ENCODE data around the gene ATOH8. TPM values are rescaled to one million over a fixed set of nuclear protein-coding genes. Genes with fewer than 3 reads are reported as not detected.

The ATOH8 gene
- total and polyA plus RNA-seq, 2 donors from 2014 or later = 11.2 to 18.6 TPM

DNA sequence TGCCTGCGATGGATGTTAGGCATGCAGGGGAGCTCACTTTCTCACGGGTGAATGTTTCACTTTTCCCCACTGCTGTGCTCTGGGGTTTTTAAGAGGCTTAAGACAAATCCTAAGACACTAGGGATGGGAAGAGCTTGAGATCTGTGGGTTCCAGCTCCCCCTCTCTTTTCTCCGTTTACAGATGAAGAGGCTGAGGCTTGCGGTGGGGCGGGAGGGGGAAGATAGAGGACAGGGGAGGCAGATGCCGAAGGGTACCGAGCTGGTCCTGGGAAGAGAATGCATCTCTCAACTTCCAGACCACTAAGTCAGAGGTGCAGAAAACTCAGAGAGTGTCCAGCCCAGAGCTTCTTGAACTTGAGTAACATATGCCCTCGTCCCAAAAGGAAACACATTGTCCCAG lies 8.2 kb upstream of the ATOH8 start:
- intact Hi-C loops (cut with DNase I) = no loop called here
- Histone ChIP-seq H3K9me3 (ENCODE audit: control insufficient read depth in 2 of 3, insufficient read depth in 1 of 3, low read length in 3 of 3) (no peaks in the 10 kb centered on the region), H3K9ac (ENCODE audit: low read length in 3 of 3) (no peak overlapping the region), H3K36me3 (ENCODE audit: control insufficient read depth in 2 of 3, insufficient read depth in 3 of 3, low read length in 3 of 3) (no peaks in the 10 kb centered on the region), H3K4me3 (ENCODE audit: low read length in 3 of 3) (no peak overlapping the region), H3K27ac (ENCODE audit: low read depth in 2 of 2, low read length in 2 of 2) (peak overlapping the region in 1 of 2 donors; percentile 73), H3K4me1 (ENCODE audit: control insufficient read depth in 2 of 3, insufficient read depth in 2 of 3, low read depth in 1 of 3, low read length in 3 of 3) (peaks cover 11 to 49% (median 45%) of the 10 kb centered on the region in 3 donors), H3K27me3 (ENCODE audit: control insufficient read depth, insufficient read depth, low read length) (no peaks in the 10 kb centered on the region)
- FAIRE-seq (no peak), DNase-seq (no peak)
- TF ChIP-seq, protein P1, sequence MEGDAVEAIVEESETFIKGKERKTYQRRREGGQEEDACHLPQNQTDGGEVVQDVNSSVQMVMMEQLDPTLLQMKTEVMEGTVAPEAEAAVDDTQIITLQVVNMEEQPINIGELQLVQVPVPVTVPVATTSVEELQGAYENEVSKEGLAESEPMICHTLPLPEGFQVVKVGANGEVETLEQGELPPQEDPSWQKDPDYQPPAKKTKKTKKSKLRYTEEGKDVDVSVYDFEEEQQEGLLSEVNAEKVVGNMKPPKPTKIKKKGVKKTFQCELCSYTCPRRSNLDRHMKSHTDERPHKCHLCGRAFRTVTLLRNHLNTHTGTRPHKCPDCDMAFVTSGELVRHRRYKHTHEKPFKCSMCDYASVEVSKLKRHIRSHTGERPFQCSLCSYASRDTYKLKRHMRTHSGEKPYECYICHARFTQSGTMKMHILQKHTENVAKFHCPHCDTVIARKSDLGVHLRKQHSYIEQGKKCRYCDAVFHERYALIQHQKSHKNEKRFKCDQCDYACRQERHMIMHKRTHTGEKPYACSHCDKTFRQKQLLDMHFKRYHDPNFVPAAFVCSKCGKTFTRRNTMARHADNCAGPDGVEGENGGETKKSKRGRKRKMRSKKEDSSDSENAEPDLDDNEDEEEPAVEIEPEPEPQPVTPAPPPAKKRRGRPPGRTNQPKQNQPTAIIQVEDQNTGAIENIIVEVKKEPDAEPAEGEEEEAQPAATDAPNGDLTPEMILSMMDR (IDR thresholded peaks at IDR 0.05; ENCODE audit: borderline replicate concordance, extremely low read depth, insufficient read depth) = no peak

DNA sequence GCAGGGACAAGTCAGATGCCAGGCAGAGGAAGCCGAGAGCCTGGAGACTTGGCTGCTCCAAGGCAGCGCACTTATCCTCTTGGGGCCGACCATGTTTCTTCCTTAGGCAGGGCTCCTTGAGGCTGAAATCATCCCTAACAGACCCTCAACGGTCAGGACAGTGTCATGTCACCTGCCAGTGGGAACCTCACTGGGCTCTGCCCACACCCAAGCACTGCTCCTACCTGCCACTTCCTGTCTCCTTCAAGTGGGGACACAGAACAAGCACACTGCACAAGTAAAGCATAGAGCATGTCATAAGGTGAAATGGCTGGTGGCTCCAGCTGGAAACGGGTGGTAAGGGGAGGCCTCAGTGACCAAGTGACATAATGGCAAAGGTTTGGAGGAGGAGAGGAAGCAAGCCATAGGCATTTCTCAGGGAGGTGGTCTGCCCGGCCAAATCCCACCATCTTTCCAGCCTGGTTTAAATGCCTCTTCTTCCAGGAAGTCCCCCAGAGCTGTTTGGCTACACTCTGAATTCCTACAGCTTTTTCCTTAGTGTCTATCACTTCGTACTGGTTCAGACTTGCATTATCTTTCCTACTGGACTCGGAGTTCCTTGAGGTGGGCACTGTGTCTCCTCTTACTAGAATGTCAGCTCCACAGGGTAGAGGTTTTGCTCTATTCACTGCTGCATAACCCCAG lies 7.3 kb upstream of the ATOH8 start:
- H3K27ac ChIP-seq (ENCODE audit: low read depth in 2 of 2, low read length in 2 of 2) = no peak overlapping the region
- no peak overlapping the region for H3K4me3 ChIP-seq (ENCODE audit: low read length in 3 of 3)
- H3K9me3 ChIP-seq (ENCODE audit: control insufficient read depth in 2 of 3, insufficient read depth in 1 of 3, low read length in 3 of 3) = no peaks in the 10 kb centered on the region
- intact Hi-C loops (cut with DNase I) = no loop called here
- H3K27me3 ChIP-seq (ENCODE audit: control insufficient read depth, insufficient read depth, low read length) = no peaks in the 10 kb centered on the region
- TF ChIP-seq, protein P1 (IDR thresholded peaks at IDR 0.05; ENCODE audit: borderline replicate concordance, extremely low read depth, insufficient read depth) = no peak
- FAIRE-seq = no peak
- no peaks in the 10 kb centered on the region for H3K36me3 ChIP-seq (ENCODE audit: control insufficient read depth in 2 of 3, insufficient read depth in 3 of 3, low read length in 3 of 3)
- H3K9ac ChIP-seq (ENCODE audit: low read length in 3 of 3) = no peak overlapping the region
- no peak for DNase-seq
- H3K4me1 ChIP-seq (ENCODE audit: control insufficient read depth in 2 of 3, insufficient read depth in 2 of 3, low read depth in 1 of 3, low read length in 3 of 3) = peaks cover 11 to 47% (median 39%) of the 10 kb centered on the region in 3 donors

- Histone ChIP-seq H3K27ac (ENCODE audit: low read depth in 2 of 2, low read length in 2 of 2) (no peak overlapping the region), H3K4me3 (ENCODE audit: low read length in 3 of 3) (no peak overlapping the region), H3K9me3 (ENCODE audit: control insufficient read depth in 2 of 3, insufficient read depth in 1 of 3, low read length in 3 of 3) (no peaks in the 10 kb centered on the region), H3K4me1 (ENCODE audit: control insufficient read depth in 2 of 3, insufficient read depth in 2 of 3, low read depth in 1 of 3, low read length in 3 of 3) (peaks cover 11 to 38% (median 30%) of the 10 kb centered on the region in 3 donors), H3K36me3 (ENCODE audit: control insufficient read depth in 2 of 3, insufficient read depth in 3 of 3, low read length in 3 of 3) (no peaks in the 10 kb centered on the region), H3K9ac (ENCODE audit: low read length in 3 of 3) (no peak overlapping the region), H3K27me3 (ENCODE audit: control insufficient read depth, insufficient read depth, low read length) (no peaks in the 10 kb centered on the region)
- TF ChIP-seq, protein P1 (IDR thresholded peaks at IDR 0.05; ENCODE audit: borderline replicate concordance, extremely low read depth, insufficient read depth) = no peak
- intact Hi-C loops (cut with DNase I) = no loop called here
- FAIRE-seq (no peak), DNase-seq (no peak)
Observed at GRCh38 chr2:85747441-85747840, 6.3 kb upstream of the ATOH8 start.
